ENCODE measurements around the gene DAP. TPM values are rescaled to one million over a fixed set of nuclear protein-coding genes. Genes with fewer than 3 reads are reported as not detected.

DAP gene
- total RNA-seq, 1 experiment from 2014 or later = 47.2 TPM

DNA sequence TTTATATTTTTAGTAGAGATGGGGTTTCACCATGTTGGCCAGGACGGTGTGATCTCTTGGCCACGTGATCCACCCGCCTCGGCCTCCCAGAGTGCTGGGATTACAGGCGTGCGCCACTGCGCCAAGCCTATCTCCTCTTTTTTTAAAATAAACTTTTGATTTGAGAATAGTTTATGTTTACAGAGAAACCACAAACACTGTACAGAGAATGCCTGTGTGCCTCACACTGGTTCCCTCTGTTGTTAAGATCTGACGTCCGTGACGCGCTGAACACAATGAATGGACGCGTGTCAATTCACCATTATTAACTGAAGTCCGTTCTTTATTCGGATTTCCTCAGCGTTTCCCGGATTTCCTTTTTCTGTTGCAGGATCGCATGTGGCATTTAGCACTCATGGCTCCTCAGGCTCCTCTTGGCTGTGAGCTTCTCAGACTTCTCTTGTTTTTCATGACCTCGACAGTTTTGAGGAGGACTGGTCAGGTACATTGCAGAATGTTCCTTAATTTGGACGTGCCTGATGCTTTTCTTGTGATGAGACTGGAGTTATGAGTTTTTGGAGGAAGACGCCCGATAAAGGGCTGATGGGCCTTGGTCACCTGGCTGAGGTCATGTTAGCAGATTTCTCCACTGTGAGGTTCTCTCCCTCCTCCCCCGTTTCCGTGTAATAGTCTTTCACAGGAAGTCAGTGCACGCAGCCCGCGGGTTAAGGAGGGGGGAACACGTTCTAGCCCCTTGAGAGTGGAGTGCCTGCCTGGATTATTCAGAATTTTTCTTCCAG, 127.6 kb downstream of the DAP start:
- H3K18ac ChIP-seq (ENCODE audit: insufficient read length, low read depth, low read length) = no peak overlapping the region
- no CpG with 5 or more reads among the region's 28 CpGs for WGBS (ENCODE audit: extremely low coverage, insufficient read length, low lambda C conversion rate)
- TF ChIP-seq, protein P1, sequence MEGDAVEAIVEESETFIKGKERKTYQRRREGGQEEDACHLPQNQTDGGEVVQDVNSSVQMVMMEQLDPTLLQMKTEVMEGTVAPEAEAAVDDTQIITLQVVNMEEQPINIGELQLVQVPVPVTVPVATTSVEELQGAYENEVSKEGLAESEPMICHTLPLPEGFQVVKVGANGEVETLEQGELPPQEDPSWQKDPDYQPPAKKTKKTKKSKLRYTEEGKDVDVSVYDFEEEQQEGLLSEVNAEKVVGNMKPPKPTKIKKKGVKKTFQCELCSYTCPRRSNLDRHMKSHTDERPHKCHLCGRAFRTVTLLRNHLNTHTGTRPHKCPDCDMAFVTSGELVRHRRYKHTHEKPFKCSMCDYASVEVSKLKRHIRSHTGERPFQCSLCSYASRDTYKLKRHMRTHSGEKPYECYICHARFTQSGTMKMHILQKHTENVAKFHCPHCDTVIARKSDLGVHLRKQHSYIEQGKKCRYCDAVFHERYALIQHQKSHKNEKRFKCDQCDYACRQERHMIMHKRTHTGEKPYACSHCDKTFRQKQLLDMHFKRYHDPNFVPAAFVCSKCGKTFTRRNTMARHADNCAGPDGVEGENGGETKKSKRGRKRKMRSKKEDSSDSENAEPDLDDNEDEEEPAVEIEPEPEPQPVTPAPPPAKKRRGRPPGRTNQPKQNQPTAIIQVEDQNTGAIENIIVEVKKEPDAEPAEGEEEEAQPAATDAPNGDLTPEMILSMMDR (conservative IDR thresholded peaks at IDR 0.05) = no peak

More for the DNA sequence above, 127.6 kb downstream of the DAP start:
- no peak overlapping the region for H3K4me2 ChIP-seq (ENCODE audit: insufficient read depth, insufficient read length, low read length)
- no peak overlapping the region for H2BK5ac ChIP-seq (ENCODE audit: insufficient read length, low read length)
- H4K8ac ChIP-seq (replicated peaks; ENCODE audit: insufficient read length, low read depth, low read length) = no peak overlapping the region
- H2BK12ac ChIP-seq (ENCODE audit: insufficient read length, low read depth, low read length) = no peak overlapping the region
- DNase-seq = no peak
- Mint-ChIP-seq H3K36me3 (ENCODE audit: insufficient read depth in 1 of 3, low read depth in 3 of 3) (peaks cover 0 to 1% (median 1%) of the 10 kb centered on the region in 3 experiments; a peak in 3 of 7 replicates), H3K4me1 (peaks cover 57 to 58% of the 10 kb centered on the region in 2 experiments), H3K4me3 (no peak overlapping the region), H3K27ac (no peak overlapping the region), H3K9me3 (peaks cover 0 to 1% of the 10 kb centered on the region in 2 experiments; a peak in 2 of 5 replicates), H3K27me3 (ENCODE audit: low read depth) (peaks cover 13% of the 10 kb centered on the region)
- H2AFZ ChIP-seq (ENCODE audit: low read length) = no peak overlapping the region
- H4K5ac ChIP-seq (ENCODE audit: insufficient read length, low read depth, low read length) = no peak overlapping the region
- no peak overlapping the region for H4K91ac ChIP-seq (ENCODE audit: insufficient read length, low read depth, low read length)
- H2BK15ac ChIP-seq (ENCODE audit: low read depth, low read length) = no peak overlapping the region
- H3K56ac ChIP-seq (ENCODE audit: insufficient read length, low read depth, low read length) = no peak overlapping the region
- H3K9ac ChIP-seq (ENCODE audit: extremely low read depth, insufficient read length, low read length) = no peak overlapping the region
- H2BK120ac ChIP-seq (ENCODE audit: low read depth, low read length, poor library complexity, severe bottlenecking) = no peak overlapping the region
- H3K27me3 ChIP-seq (ENCODE audit: insufficient read depth, low read length) = no peaks in the 10 kb centered on the region
- no peaks in the 10 kb centered on the region for H3K79me1 ChIP-seq (ENCODE audit: insufficient read depth, low read depth, low read length, poor library complexity, severe bottlenecking)
- H2BK20ac ChIP-seq (ENCODE audit: low read depth, low read length, poor library complexity, severe bottlenecking) = no peak overlapping the region
- H3K4ac ChIP-seq (ENCODE audit: low read depth, low read length) = no peak overlapping the region
- H3K23me2 ChIP-seq (ENCODE audit: insufficient read length, low read depth, low read length, poor library complexity, severe bottlenecking) = peaks cover 5% of the 10 kb centered on the region
- H3K9me3 ChIP-seq (ENCODE audit: control insufficient read depth, low read depth, low read length) = no peaks in the 10 kb centered on the region
- H3K23ac ChIP-seq (ENCODE audit: insufficient read length, low read depth, low read length) = no peak overlapping the region
- H3K79me2 ChIP-seq (ENCODE audit: insufficient read depth, low read length) = peaks cover under 1% of the 10 kb centered on the region; the same call in 1 of the 2 replicates
- peaks cover 18% of the 10 kb centered on the region; the same call in 1 of the 2 replicates for H3K4me1 ChIP-seq (ENCODE audit: insufficient read depth, low read length)
- no peak overlapping the region for H2AK5ac ChIP-seq (ENCODE audit: insufficient read length, low read length)
- no peak overlapping the region for H3K14ac ChIP-seq (ENCODE audit: insufficient read depth, low read length)
- H3T11ph ChIP-seq (ENCODE audit: low read length) = no peak overlapping the region
- H3K27ac ChIP-seq (ENCODE audit: insufficient read length, low read depth, low read length) = no peak overlapping the region
- no peaks in the 10 kb centered on the region for H4K20me1 ChIP-seq (ENCODE audit: control insufficient read depth, insufficient read depth, insufficient read length)

Measured in H9 (cell line).